ENCODE results near the gene TRIM47. TPM values are rescaled to one million over a fixed set of nuclear protein-coding genes. Genes with fewer than 3 reads are reported as not detected.
A peak's percentile ranks its signal among the peaks of the same experiment; 100 is the strongest.

Gene TRIM47
- total RNA-seq, 2 experiments from 2014 or later = 13.4 to 19.9 TPM

- peak within 1 kb of the TSS; percentile 84 for H3K4me3 Mint-ChIP-seq
- intact Hi-C loops (cut with DNase I, micrococcal nuclease) = loop anchor here (1.0 to 2.0 kb wide), 10 partner anchors 8 to 488 kb away; partner anchors contain the start of genes ACOX1 (in 1 of the 2), FBF1 (in 1 of the 2), GALK1 (in 1 of the 2) and MRPL38 (in 1 of the 2)
- peak; percentile 85 for ATAC-seq
- peaks cover 19% of the 10 kb centered on the region for H3K4me1 Mint-ChIP-seq
- H3K36me3 Mint-ChIP-seq (ENCODE audit: low read depth) = peaks cover 16% of the 10 kb centered on the region
- POLR2A ChIA-PET = interaction anchor here (0.6 kb wide), 1 partner anchor 32 kb away, joined by 3 read pairs; no protein-coding TSS in a partner anchor
- CTCF ChIA-PET = interaction anchor here (0.7 to 3.6 kb wide), 15 partner anchors 8 to 144 kb away, joined by 3 to 17 read pairs (median 5); partner anchors contain the start of genes MRPL38, TRIM47 and WBP2
- peak within 1 kb of the TSS; percentile 72 for H3K27ac Mint-ChIP-seq
- no peaks in the 10 kb centered on the region for H3K27me3 Mint-ChIP-seq
- no peaks in the 10 kb centered on the region for H3K9me3 Mint-ChIP-seq (ENCODE audit: low read depth)
- peak; percentile 86 for DNase-seq
Measured at GRCh38 chr17:75896415-75897159, 18.2 kb upstream of the TRIM47 start, which contains the start of gene TRIM65. Gene TRIM65, minus strand, starts transcription at chr17:75896951. Its CDS starts 14 bp downstream, at chr17:75896937.

- H3K27ac Mint-ChIP-seq = peak overlapping the region; percentile 72
- peak; percentile 34 for DNase-seq
- no peaks in the 10 kb centered on the region for H3K9me3 Mint-ChIP-seq (ENCODE audit: low read depth)
- H3K4me1 Mint-ChIP-seq = peaks cover 19% of the 10 kb centered on the region
- H3K36me3 Mint-ChIP-seq (ENCODE audit: low read depth) = peaks cover 16% of the 10 kb centered on the region
- CTCF ChIA-PET = interaction anchor here (0.6 to 3.6 kb wide), 16 partner anchors 9 to 600 kb away, joined by 3 to 17 read pairs (median 5); partner anchors contain the start of genes MRPL38, TRIM47 and WBP2
- no peaks in the 10 kb centered on the region for H3K27me3 Mint-ChIP-seq
- ATAC-seq = no peak
- POLR2A ChIA-PET = interaction anchor here (0.5 kb wide), 1 partner anchor 163 kb away, joined by 3 read pairs; no protein-coding TSS in a partner anchor
- intact Hi-C loops (cut with DNase I, micrococcal nuclease) = loop anchor here (1.0 to 2.0 kb wide), 9 partner anchors 9 to 489 kb away; partner anchors contain the start of genes ACOX1 (in 1 of the 2), FBF1 (in 1 of the 2), MRPL38 (in 1 of the 2) and SPHK1 (in 1 of the 2)
- H3K4me3 Mint-ChIP-seq = peak overlapping the region; percentile 84
Measured at GRCh38 chr17:75895370-75896155, 17.2 kb upstream of the TRIM47 start.

GRCh38 chr17:75894049-75894733 lies 15.8 kb upstream of the TRIM47 start:
- no peaks in the 10 kb centered on the region for H3K27me3 Mint-ChIP-seq
- POLR2A ChIA-PET = no interaction called here
- peaks cover 14% of the 10 kb centered on the region for H3K36me3 Mint-ChIP-seq (ENCODE audit: low read depth)
- peak overlapping the region; percentile 45 for H3K27ac Mint-ChIP-seq
- H3K4me1 Mint-ChIP-seq = peaks cover 19% of the 10 kb centered on the region
- H3K9me3 Mint-ChIP-seq (ENCODE audit: low read depth) = no peaks in the 10 kb centered on the region
- CTCF ChIA-PET = interaction anchor here (0.6 to 2.0 kb wide), 5 partner anchors 9 to 376 kb away, joined by 3 to 8 read pairs (median 4); no protein-coding TSS in a partner anchor
- intact Hi-C loops (cut with DNase I, micrococcal nuclease) = no loop called here
- H3K4me3 Mint-ChIP-seq = peak overlapping the region; percentile 3
- DNase-seq (no peak), ATAC-seq (no peak)

- peak overlapping the region; percentile 3 for H3K4me3 Mint-ChIP-seq
- ChIA-PET POLR2A (no interaction called here), CTCF (interaction anchor here (0.6 to 2.0 kb wide), 4 partner anchors 11 to 375 kb away, joined by 3 to 8 read pairs (median 6); partner anchors contain the start of gene MRPL38)
- no peak for ATAC-seq
- H3K36me3 Mint-ChIP-seq (ENCODE audit: low read depth) = peaks cover 9% of the 10 kb centered on the region
- H3K4me1 Mint-ChIP-seq = peaks cover 19% of the 10 kb centered on the region
- DNase-seq = no peak
- intact Hi-C loops (cut with DNase I, micrococcal nuclease) = no loop called here
- no peaks in the 10 kb centered on the region for H3K9me3 Mint-ChIP-seq (ENCODE audit: low read depth)
- H3K27me3 Mint-ChIP-seq = no peaks in the 10 kb centered on the region
- H3K27ac Mint-ChIP-seq = peak overlapping the region; percentile 45
Measured at GRCh38 chr17:75893305-75894048, 15.1 kb upstream of the TRIM47 start.

GRCh38 chr17:75892556-75893224 lies 14.3 kb upstream of the TRIM47 start:
- intact Hi-C loops (cut with DNase I, micrococcal nuclease) = no loop called here
- Mint-ChIP-seq H3K27me3 (no peaks in the 10 kb centered on the region), H3K27ac (no peak overlapping the region), H3K36me3 (ENCODE audit: low read depth) (peaks cover 9% of the 10 kb centered on the region), H3K4me1 (peaks cover 19% of the 10 kb centered on the region), H3K9me3 (ENCODE audit: low read depth) (no peaks in the 10 kb centered on the region), H3K4me3 (no peak overlapping the region)
- POLR2A ChIA-PET = interaction anchor here (0.6 kb wide), 1 partner anchor 226 kb away, joined by 3 read pairs; the partner anchor contains the start of genes RECQL5 and SAP30BP
- ATAC-seq (no peak), DNase-seq (no peak)
- CTCF ChIA-PET = interaction anchor here (1.2 to 2.0 kb wide), 2 partner anchors 12 to 16 kb away, joined by 5 to 7 read pairs; partner anchors contain the start of gene MRPL38

- ChIA-PET POLR2A (interaction anchor here (0.6 kb wide), 1 partner anchor 225 kb away, joined by 3 read pairs; the partner anchor contains the start of genes RECQL5 and SAP30BP), CTCF (interaction anchor here (0.6 to 2.0 kb wide), 3 partner anchors 15 to 548 kb away, joined by 3 to 5 read pairs (median 3); no protein-coding TSS in a partner anchor)
- no peaks in the 10 kb centered on the region for H3K27me3 Mint-ChIP-seq
- peaks cover 15% of the 10 kb centered on the region for H3K4me1 Mint-ChIP-seq
- peaks cover 9% of the 10 kb centered on the region for H3K36me3 Mint-ChIP-seq (ENCODE audit: low read depth)
- no peak for ATAC-seq
- DNase-seq = no peak
- H3K4me3 Mint-ChIP-seq = no peak overlapping the region
- no peak overlapping the region for H3K27ac Mint-ChIP-seq
- no peaks in the 10 kb centered on the region for H3K9me3 Mint-ChIP-seq (ENCODE audit: low read depth)
- intact Hi-C loops (cut with DNase I, micrococcal nuclease) = no loop called here
Measured at GRCh38 chr17:75891605-75892555, 13.5 kb upstream of the TRIM47 start.

GRCh38 chr17:75891022-75891604 lies 12.7 kb upstream of the TRIM47 start:
- Mint-ChIP-seq H3K4me1 (peaks cover 15% of the 10 kb centered on the region), H3K9me3 (ENCODE audit: low read depth) (no peaks in the 10 kb centered on the region), H3K36me3 (ENCODE audit: low read depth) (peaks cover 9% of the 10 kb centered on the region), H3K27ac (no peak overlapping the region), H3K4me3 (no peak overlapping the region), H3K27me3 (no peaks in the 10 kb centered on the region)
- no peak for ATAC-seq
- intact Hi-C loops (cut with DNase I, micrococcal nuclease) = no loop called here
- ChIA-PET CTCF (interaction anchor here (1.3 to 2.0 kb wide), 2 partner anchors 14 to 29 kb away, joined by 3 to 5 read pairs; no protein-coding TSS in a partner anchor), POLR2A (no interaction called here)
- no peak for DNase-seq

- peaks cover 7% of the 10 kb centered on the region for H3K4me1 Mint-ChIP-seq
- DNase-seq = no peak
- peaks cover 5% of the 10 kb centered on the region for H3K36me3 Mint-ChIP-seq (ENCODE audit: low read depth)
- no peaks in the 10 kb centered on the region for H3K27me3 Mint-ChIP-seq
- ChIA-PET CTCF (interaction anchor here (0.5 to 1.6 kb wide), 5 partner anchors 12 to 495 kb away, joined by 3 to 4 read pairs (median 3); partner anchors contain the start of gene SPHK1), POLR2A (no interaction called here)
- H3K27ac Mint-ChIP-seq = no peak overlapping the region
- peak; percentile 72 for ATAC-seq
- no peaks in the 10 kb centered on the region for H3K9me3 Mint-ChIP-seq (ENCODE audit: low read depth)
- no peak overlapping the region for H3K4me3 Mint-ChIP-seq
- intact Hi-C loops (cut with DNase I, micrococcal nuclease) = loop anchor here in 1 of 2 experiments (2.0 kb wide), 1 partner anchor 23 kb away; no protein-coding TSS in a partner anchor
Measured at GRCh38 chr17:75889454-75889853, 11.1 kb upstream of the TRIM47 start.

Data from activated CD4-positive, alpha-beta T cell treated with anti-CD3 and anti-CD28 coated beads for 36 hours (primary cell).